ENCODE results near the gene SSH3.

DNA sequence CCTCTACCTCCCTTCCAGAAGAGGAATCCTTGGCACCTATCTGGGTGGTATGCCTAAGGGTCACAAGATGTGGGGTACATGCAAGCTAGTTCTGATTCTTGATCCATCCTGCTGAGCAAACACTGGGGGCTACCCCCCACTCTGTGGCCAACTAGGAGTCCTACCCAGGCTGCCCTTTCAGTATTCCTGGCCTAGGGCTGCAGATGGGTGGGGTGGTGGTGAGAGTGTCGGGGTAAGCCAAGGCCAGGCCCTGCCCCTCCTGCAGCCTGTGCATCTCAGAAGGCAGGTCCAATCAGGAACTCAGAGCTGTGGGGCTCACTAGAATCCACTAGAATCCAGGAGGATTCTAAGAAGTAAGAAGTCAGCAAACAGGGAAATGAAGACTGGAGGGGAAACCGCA, 10.9 kb downstream of the SSH3 start:
- TF ChIP-seq, protein P1, sequence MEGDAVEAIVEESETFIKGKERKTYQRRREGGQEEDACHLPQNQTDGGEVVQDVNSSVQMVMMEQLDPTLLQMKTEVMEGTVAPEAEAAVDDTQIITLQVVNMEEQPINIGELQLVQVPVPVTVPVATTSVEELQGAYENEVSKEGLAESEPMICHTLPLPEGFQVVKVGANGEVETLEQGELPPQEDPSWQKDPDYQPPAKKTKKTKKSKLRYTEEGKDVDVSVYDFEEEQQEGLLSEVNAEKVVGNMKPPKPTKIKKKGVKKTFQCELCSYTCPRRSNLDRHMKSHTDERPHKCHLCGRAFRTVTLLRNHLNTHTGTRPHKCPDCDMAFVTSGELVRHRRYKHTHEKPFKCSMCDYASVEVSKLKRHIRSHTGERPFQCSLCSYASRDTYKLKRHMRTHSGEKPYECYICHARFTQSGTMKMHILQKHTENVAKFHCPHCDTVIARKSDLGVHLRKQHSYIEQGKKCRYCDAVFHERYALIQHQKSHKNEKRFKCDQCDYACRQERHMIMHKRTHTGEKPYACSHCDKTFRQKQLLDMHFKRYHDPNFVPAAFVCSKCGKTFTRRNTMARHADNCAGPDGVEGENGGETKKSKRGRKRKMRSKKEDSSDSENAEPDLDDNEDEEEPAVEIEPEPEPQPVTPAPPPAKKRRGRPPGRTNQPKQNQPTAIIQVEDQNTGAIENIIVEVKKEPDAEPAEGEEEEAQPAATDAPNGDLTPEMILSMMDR (conservative IDR thresholded peaks at IDR 0.05; ENCODE audit: low read depth, low read length), result no peak
- no peak for TF ChIP-seq EZH2 (IDR thresholded peaks at IDR 0.05; ENCODE audit: borderline replicate concordance, low read depth, low read length, poor library complexity, severe bottlenecking)

Measured in A673 (cell line).